ENCODE results near the gene VOPP1. TPM values are rescaled to one million over a fixed set of nuclear protein-coding genes. Genes with fewer than 3 reads are reported as not detected.

The VOPP1 gene
- total RNA-seq, 1 donor from 2014 or later, result 47.8 TPM

DNA sequence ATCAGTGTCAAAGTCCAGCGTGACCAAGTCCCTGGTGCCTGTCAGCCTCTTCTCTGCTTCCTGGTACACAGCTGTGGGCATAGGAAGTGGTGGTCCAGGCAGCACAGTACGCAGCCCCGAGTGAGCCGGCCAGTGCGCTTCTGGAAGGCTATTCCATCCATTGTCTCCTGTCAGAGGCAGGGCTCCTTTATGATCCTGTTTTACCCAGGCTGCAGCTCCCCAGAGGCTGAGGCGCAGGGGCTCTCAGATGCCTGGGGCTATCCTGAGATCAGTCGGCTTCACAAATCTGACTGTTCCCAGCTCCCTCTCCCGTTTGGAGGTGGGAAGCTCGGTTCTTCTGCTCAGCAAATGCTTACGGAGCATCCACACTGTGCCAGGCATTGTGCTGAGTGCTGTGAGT, 136.8 kb downstream of the VOPP1 start:
- H3K4me3 Mint-ChIP-seq (ENCODE audit: low read depth), result no peak overlapping the region
- peaks cover 13% of the 10 kb centered on the region for H3K4me1 Mint-ChIP-seq (ENCODE audit: low read depth)
- no peaks in the 10 kb centered on the region for H3K9me3 Mint-ChIP-seq (ENCODE audit: low read depth)
- no peaks in the 10 kb centered on the region for H3K36me3 Mint-ChIP-seq (ENCODE audit: insufficient read depth)
- no peak overlapping the region for H3K27ac Mint-ChIP-seq
- no peak for TF ChIP-seq CTCF (IDR thresholded peaks at IDR 0.05; ENCODE audit: unreplicated experiment)
- no peak for DNase-seq (ENCODE audit: low spot score, unreplicated experiment)
- H3K27me3 Mint-ChIP-seq, result peaks cover 3% of the 10 kb centered on the region

DNA sequence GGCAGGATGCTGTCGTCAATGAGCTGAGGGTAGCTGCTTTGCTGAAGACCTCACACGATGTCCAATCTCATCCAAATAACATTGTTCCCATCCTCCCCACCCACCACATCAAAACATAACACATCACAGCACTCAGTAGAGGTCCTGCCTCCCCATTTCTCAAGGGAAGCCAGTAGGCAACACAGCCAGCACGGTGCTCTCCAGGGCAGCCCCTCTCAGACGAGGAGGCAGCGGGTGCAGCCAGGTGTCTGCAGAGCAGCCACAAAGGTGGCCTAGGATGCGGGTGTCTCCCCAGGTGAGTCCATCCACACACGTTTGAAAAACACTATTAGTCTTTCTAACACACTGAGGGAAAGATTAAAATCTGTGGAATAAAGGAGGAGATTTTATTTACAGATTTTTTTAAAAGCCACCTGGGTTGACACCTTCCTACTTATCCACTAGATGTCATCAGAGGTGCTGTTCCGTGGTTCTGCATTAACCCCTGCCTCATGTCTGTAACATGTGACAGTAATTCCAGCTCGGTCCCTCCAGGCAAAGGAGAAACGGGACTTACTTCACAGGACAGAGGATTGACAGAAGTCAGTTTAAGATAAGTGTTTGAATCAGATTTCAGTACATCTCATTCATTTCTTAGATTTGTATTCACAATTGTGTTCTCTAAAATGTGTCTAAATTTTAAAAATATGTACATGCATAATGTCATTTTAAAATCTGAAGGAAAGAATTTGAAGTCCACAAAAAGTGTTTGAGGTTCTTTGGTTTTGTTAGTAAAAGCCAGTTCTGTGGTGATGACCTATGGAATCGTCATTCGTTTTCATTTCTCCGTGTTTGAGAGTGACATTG, 139.1 kb downstream of the VOPP1 start:
- TF ChIP-seq CTCF (IDR thresholded peaks at IDR 0.05; ENCODE audit: unreplicated experiment), result peak; percentile 58
- H3K27me3 Mint-ChIP-seq, result no peaks in the 10 kb centered on the region
- no peak overlapping the region for H3K27ac Mint-ChIP-seq
- H3K4me3 Mint-ChIP-seq (ENCODE audit: low read depth), result no peak overlapping the region
- H3K9me3 Mint-ChIP-seq (ENCODE audit: low read depth), result no peaks in the 10 kb centered on the region
- no peaks in the 10 kb centered on the region for H3K36me3 Mint-ChIP-seq (ENCODE audit: insufficient read depth)
- no peak for DNase-seq (ENCODE audit: low spot score, unreplicated experiment)
- H3K4me1 Mint-ChIP-seq (ENCODE audit: low read depth), result peaks cover 1% of the 10 kb centered on the region

- no peak for TF ChIP-seq CTCF (IDR thresholded peaks at IDR 0.05; ENCODE audit: unreplicated experiment)
- Mint-ChIP-seq H3K9me3 (ENCODE audit: low read depth) (no peaks in the 10 kb centered on the region), H3K36me3 (ENCODE audit: insufficient read depth) (no peaks in the 10 kb centered on the region), H3K27me3 (no peaks in the 10 kb centered on the region), H3K4me3 (ENCODE audit: low read depth) (no peak overlapping the region), H3K27ac (no peak overlapping the region), H3K4me1 (ENCODE audit: low read depth) (no peaks in the 10 kb centered on the region)
- no peak for DNase-seq (ENCODE audit: low spot score, unreplicated experiment)
Observed at GRCh38 chr7:55432506-55432905, 139.8 kb downstream of the VOPP1 start.

- Mint-ChIP-seq H3K36me3 (ENCODE audit: insufficient read depth) (no peaks in the 10 kb centered on the region), H3K4me1 (ENCODE audit: low read depth) (peaks cover under 1% of the 10 kb centered on the region), H3K4me3 (ENCODE audit: low read depth) (no peak overlapping the region), H3K27me3 (no peaks in the 10 kb centered on the region), H3K9me3 (ENCODE audit: low read depth) (no peaks in the 10 kb centered on the region), H3K27ac (no peak overlapping the region)
- DNase-seq (ENCODE audit: low spot score, unreplicated experiment), result no peak
- no peak for TF ChIP-seq CTCF (IDR thresholded peaks at IDR 0.05; ENCODE audit: unreplicated experiment)
Observed at GRCh38 chr7:55431898-55432297, 140.4 kb downstream of the VOPP1 start.

DNA sequence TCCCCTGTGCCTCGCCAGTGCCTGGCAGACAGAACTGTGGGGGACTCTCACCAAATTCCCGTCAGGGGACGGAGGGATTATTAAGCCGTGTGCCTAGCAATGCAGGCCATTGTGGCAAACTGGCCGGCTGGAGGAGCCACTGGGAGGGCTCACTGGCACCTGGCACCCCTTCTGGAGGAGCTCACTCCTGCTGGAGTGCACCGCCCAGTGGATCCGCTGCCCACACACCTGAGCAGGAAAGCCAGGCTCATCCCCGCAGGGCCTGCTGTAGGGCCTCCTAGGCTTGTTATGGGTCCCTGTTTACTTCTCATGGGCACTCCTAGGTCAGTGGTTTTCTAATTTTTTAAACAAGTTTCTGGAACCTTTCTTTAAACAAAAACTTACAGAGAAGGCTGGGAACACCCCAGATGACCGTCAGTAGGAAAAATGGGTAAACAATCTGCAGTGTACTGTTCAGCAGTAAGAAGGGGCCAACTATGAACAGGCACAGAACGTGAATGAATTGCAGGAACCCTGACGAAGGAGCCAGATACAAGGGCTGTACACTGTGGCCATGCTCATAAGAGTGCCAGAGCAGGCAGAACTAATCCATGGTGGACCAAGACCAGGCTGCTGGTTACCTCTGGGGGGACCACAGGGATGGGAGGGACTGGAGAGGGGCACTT, 142.3 kb downstream of the VOPP1 start:
- H3K27ac Mint-ChIP-seq, result no peak overlapping the region
- H3K27me3 Mint-ChIP-seq, result no peaks in the 10 kb centered on the region
- H3K9me3 Mint-ChIP-seq (ENCODE audit: low read depth), result no peaks in the 10 kb centered on the region
- H3K4me3 Mint-ChIP-seq (ENCODE audit: low read depth), result no peak overlapping the region
- peaks cover 4% of the 10 kb centered on the region for H3K4me1 Mint-ChIP-seq (ENCODE audit: low read depth)
- TF ChIP-seq CTCF (IDR thresholded peaks at IDR 0.05; ENCODE audit: unreplicated experiment), result no peak
- H3K36me3 Mint-ChIP-seq (ENCODE audit: insufficient read depth), result peaks cover 7% of the 10 kb centered on the region
- DNase-seq (ENCODE audit: low spot score, unreplicated experiment), result no peak

Measured in progenitor cell of endocrine pancreas (in vitro differentiated cells).